Common myeloid progenitor, CD34-positive (primary cell): ENCODE measurements around the gene ALOXE3.

Source experiments
- CTCF ChIA-PET: fragments of 350-600 bp; sonication (Branson Sonifier 250); formaldehyde crosslinking; loops from one replicate; lab custom pipeline; 2021; ENCODE audit warnings: antibody characterized with exemption; lab: Charles Lee
- POLR2A ChIA-PET: fragments of 350-600 bp; sonication (Branson Sonifier 250); formaldehyde crosslinking; loops from one replicate; lab custom pipeline; 2021; ENCODE audit warnings: antibody characterized with exemption; lab: Charles Lee
- DNase-seq, 3 donors: peaks; one replicate each; pipeline versions ENCODE4 v3.0.0 to v3.0.0-alpha.2; 2013
- H3K27ac ChIP-seq, 2 experiments: 1 replicate in 1 of 2; 2 replicates in 1 of 2; pipeline ENCODE4 v1.7.0; 2013; ENCODE audit warnings: inconsistent platforms in 2 of 2, low read length in 2 of 2, mild to moderate bottlenecking in 2 of 2, low read depth in 1 of 2, moderate library complexity in 1 of 2; ENCODE audit not compliant: severe bottlenecking in 2 of 2, insufficient read depth in 1 of 2, poor library complexity in 1 of 2
- H3K27me3 ChIP-seq, 5 experiments: replicated peaks in 2 of 5; 1 replicate in 3 of 5; 2 replicates in 2 of 5; pipeline versions ENCODE4 v1.6.1 to v1.7.0; 2013; ENCODE audit warnings: low read length in 4 of 5, mild to moderate bottlenecking in 2 of 5, moderate library complexity in 2 of 5, inconsistent platforms in 1 of 5; ENCODE audit not compliant: insufficient read depth in 5 of 5, control insufficient read depth in 4 of 5
- H3K36me3 ChIP-seq, 4 experiments: 1 replicate in 2 of 4; 2 replicates in 2 of 4; pipeline versions ENCODE4 v1.6.1 to v1.7.0; 2013; ENCODE audit warnings: low read length in 3 of 4, control low read depth in 1 of 4, mild to moderate bottlenecking in 1 of 4; ENCODE audit not compliant: control insufficient read depth in 4 of 4, insufficient read depth in 4 of 4
- H3K4me1 ChIP-seq, 4 experiments: 1 replicate in 3 of 4; 2 replicates in 1 of 4; pipeline versions ENCODE4 v1.6.1 to v1.7.1; 2013; ENCODE audit warnings: low read length in 3 of 4, mild to moderate bottlenecking in 3 of 4, control low read depth in 1 of 4, inconsistent platforms in 1 of 4, moderate library complexity in 1 of 4; ENCODE audit not compliant: control insufficient read depth in 4 of 4, insufficient read depth in 4 of 4; ENCODE audit errors: control extremely low read depth in 1 of 4
- H3K4me3 ChIP-seq, 7 experiments: 1 replicate in 4 of 7; 2 replicates in 3 of 7; pipeline versions ENCODE4 v1.5.1 to v1.7.0; 2013; ENCODE audit warnings: mild to moderate bottlenecking in 7 of 7, low read length in 6 of 7, moderate library complexity in 6 of 7, inconsistent platforms in 2 of 7, low read depth in 2 of 7, control low read depth in 1 of 7; ENCODE audit not compliant: insufficient read depth in 4 of 7, control insufficient read depth in 1 of 7; ENCODE audit errors: extremely low read depth in 1 of 7
- H3K9me3 ChIP-seq, 5 experiments: 1 replicate in 4 of 5; 2 replicates in 1 of 5; pipeline versions ENCODE4 v1.6.1 to v1.7.1; 2013; ENCODE audit warnings: low read length in 4 of 5, mild to moderate bottlenecking in 2 of 5, inconsistent platforms in 1 of 5, low read depth in 1 of 5, moderate library complexity in 1 of 5; ENCODE audit not compliant: control insufficient read depth in 4 of 5, insufficient read depth in 2 of 5; ENCODE audit errors: control extremely low read depth in 1 of 5
- WGBS: methylation state at CpG from one replicate; pipeline ENCODE4 v1.1.5; 2013; ENCODE audit not compliant: insufficient coverage; 5-methylcytosine and 5-hydroxymethylcytosine counted together

ALOXE3 gene

GRCh38 chr17:8159459-8160223 lies 41.3 kb upstream of the ALOXE3 start:
- ChIA-PET POLR2A (interaction anchor here (0.8 to 5.0 kb wide), 6 partner anchors 9 to 28 kb away, joined by 3 to 44 read pairs (median 3); no protein-coding TSS in a partner anchor), CTCF (interaction anchor here (1.4 to 19.3 kb wide), 8 partner anchors 10 to 100 kb away, joined by 3 to 292 read pairs (median 6); partner anchors contain the start of genes HES7 and PER1)
- H3K4me1 ChIP-seq, result peaks cover 14 to 63% (median 58%) of the 10 kb centered on the region in 4 experiments
- no peaks in the 10 kb centered on the region for H3K9me3 ChIP-seq
- no peak overlapping the region for H3K4me3 ChIP-seq
- no peaks in the 10 kb centered on the region for H3K27me3 ChIP-seq
- DNase-seq, result no peak
- WGBS, result 100% methylated on average over 1 of the region's 4 CpGs
- no peak overlapping the region for H3K27ac ChIP-seq
- peaks cover 0 to 28% (median 18%) of the 10 kb centered on the region in 4 experiments for H3K36me3 ChIP-seq

DNA sequence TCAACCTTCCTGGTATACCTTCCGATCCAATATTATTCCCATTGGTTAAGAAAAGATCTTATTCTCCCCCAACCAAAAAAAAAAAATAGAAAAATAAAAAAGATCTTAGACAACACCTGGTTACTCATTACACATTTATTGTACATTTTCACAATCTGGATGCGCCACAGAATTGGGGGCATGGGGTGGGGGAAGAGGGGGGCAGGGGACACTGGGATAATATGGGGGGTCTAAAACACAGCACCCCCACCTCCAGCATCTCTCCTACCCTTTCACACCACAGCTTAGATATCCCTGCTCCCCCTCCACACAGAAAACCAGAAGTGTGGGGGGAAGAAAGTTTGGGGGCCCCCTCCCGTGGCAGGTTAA lies 40.7 kb upstream of the ALOXE3 start:
- Histone ChIP-seq H3K36me3 (peaks cover 0 to 28% (median 18%) of the 10 kb centered on the region in 4 experiments), H3K4me1 (peaks cover 13 to 63% (median 58%) of the 10 kb centered on the region in 4 experiments), H3K27me3 (no peaks in the 10 kb centered on the region), H3K27ac (no peak overlapping the region), H3K4me3 (no peak overlapping the region), H3K9me3 (no peaks in the 10 kb centered on the region)
- no CpG with 5 or more reads among the region's 3 CpGs for WGBS
- ChIA-PET CTCF (interaction anchor here (0.6 to 19.3 kb wide), 10 partner anchors 11 to 556 kb away, joined by 3 to 292 read pairs (median 5); partner anchors contain the start of genes HES7 and PER1), POLR2A (interaction anchor here (0.8 to 3.6 kb wide), 6 partner anchors 8 to 29 kb away, joined by 3 to 33 read pairs (median 3); no protein-coding TSS in a partner anchor)
- DNase-seq, result no peak

DNA sequence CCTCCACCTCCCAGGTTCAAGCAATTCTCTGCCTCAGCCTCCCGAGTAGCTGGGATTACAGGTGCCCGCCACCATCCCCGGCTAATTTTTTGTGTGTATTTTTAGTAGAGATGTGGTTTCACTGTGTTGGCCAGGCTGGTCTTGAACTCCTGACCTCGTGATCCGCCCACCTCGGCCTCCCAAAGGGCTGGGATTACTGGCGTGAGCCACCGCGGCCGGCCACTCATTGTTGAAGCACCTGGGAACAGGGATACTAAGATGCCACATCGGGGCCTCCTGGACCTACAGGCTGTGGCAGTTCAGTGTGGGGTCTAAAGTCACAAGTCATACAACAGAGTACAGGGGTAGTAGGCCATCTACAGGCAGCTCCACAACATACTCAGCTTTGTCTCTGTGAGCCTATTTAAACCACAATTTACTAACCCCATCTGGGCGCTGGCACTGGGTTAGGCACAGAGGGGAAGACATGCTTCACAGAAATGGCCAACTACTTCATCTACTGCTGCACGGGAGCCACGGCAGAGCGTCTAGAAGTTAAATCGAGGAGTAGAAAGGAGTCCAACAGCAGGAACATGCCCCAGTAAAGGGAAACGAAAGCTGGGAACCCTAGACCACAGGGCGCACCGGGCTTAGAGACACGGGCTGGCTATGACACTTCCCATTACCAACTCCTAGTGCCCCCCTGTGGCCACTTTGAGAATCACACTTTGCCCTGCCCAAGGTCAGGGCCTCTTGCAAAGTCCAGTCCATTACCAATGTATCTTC lies 40.1 kb upstream of the ALOXE3 start:
- peak; percentile 86 to 91 (median 87) for DNase-seq
- peaks cover 10 to 63% (median 58%) of the 10 kb centered on the region in 4 experiments for H3K4me1 ChIP-seq
- H3K27me3 ChIP-seq, result no peaks in the 10 kb centered on the region
- ChIA-PET CTCF (interaction anchor here (0.6 to 19.3 kb wide), 14 partner anchors 11 to 556 kb away, joined by 3 to 292 read pairs (median 4); partner anchors contain the start of genes HES7, PER1 and RANGRF), POLR2A (interaction anchor here (0.8 to 3.6 kb wide), 6 partner anchors 7 to 29 kb away, joined by 3 to 33 read pairs (median 3); no protein-coding TSS in a partner anchor)
- 47% methylated on average over 17 of the region's 20 CpGs for WGBS
- peaks cover 0 to 28% (median 18%) of the 10 kb centered on the region in 4 experiments for H3K36me3 ChIP-seq
- no peaks in the 10 kb centered on the region for H3K9me3 ChIP-seq
- peak overlapping the region in 1 of 2 experiments; percentile 49 for H3K27ac ChIP-seq
- peak overlapping the region in 3 of 7 experiments; percentile 5 to 54 (median 46) for H3K4me3 ChIP-seq

GRCh38 chr17:8156246-8156992 lies 38.1 kb upstream of the ALOXE3 start:
- H3K4me3 ChIP-seq, result peak overlapping the region; percentile 61 to 88 (median 73)
- no peaks in the 10 kb centered on the region for H3K27me3 ChIP-seq
- POLR2A ChIA-PET, result interaction anchor here (0.5 to 4.3 kb wide), 9 partner anchors 10 to 81 kb away, joined by 3 to 33 read pairs (median 5); no protein-coding TSS in a partner anchor
- H3K4me1 ChIP-seq, result peaks cover 15 to 68% (median 65%) of the 10 kb centered on the region in 4 experiments
- peaks cover 0 to 25% (median 16%) of the 10 kb centered on the region in 4 experiments for H3K36me3 ChIP-seq
- peak overlapping the region; percentile 91 to 96 for H3K27ac ChIP-seq
- H3K9me3 ChIP-seq, result no peaks in the 10 kb centered on the region
- WGBS, result under 1% methylated on average over 55 of the region's 59 CpGs
- CTCF ChIA-PET, result interaction anchor here (0.5 to 19.3 kb wide), 7 partner anchors 15 to 96 kb away, joined by 3 to 292 read pairs (median 4); partner anchors contain the start of gene PER1
- peak; percentile 100 for DNase-seq

DNA sequence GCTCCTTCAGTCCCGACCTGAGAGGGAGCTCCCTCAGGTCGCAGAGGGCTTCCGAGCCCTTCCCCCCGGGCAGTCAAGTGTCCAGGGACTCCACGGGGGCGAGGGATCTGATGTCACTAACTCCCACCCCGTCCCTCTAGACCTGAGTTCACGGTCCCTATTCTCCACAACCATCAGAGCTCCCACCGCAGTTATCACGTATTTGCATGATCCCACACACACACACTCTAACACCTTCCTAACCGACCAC lies 37.6 kb upstream of the ALOXE3 start:
- Histone ChIP-seq H3K4me3 (peak overlapping the region; percentile 61 to 88 (median 73)), H3K27me3 (no peaks in the 10 kb centered on the region), H3K9me3 (no peaks in the 10 kb centered on the region), H3K4me1 (peaks cover 15 to 68% (median 65%) of the 10 kb centered on the region in 4 experiments), H3K36me3 (peaks cover 0 to 20% (median 13%) of the 10 kb centered on the region in 4 experiments), H3K27ac (peak overlapping the region; percentile 91 to 96)
- ChIA-PET CTCF (interaction anchor here (1.2 to 19.3 kb wide), 3 partner anchors 14 to 64 kb away, joined by 3 to 292 read pairs (median 3); partner anchors contain the start of gene PER1), POLR2A (interaction anchor here (2.2 to 4.3 kb wide), 3 partner anchors 12 to 17 kb away, joined by 23 to 33 read pairs (median 24); no protein-coding TSS in a partner anchor)
- no peak for DNase-seq
- 0% methylated on average over 8 of the region's 11 CpGs for WGBS
